ENCODE results near the gene MYO7A. TPM values are rescaled to one million over a fixed set of nuclear protein-coding genes. Genes with fewer than 3 reads are reported as not detected.

Gene MYO7A
- total RNA-seq, 4 donors from 2014 or later = 11.7 to 26.4 (median 17.7) TPM

GRCh38 chr11:77163271-77163670, 35.2 kb downstream of the MYO7A start:
- no peak for TF ChIP-seq CTCF (IDR thresholded peaks at IDR 0.05; ENCODE audit: low read depth)

- TF ChIP-seq CTCF (IDR thresholded peaks at IDR 0.05; ENCODE audit: low read depth) = no peak
These were observed 37.0 kb downstream of the MYO7A start for GRCh38 chr11:77165066-77165465.

GRCh38 chr11:77166021-77166420, 38.0 kb downstream of the MYO7A start:
- no peak for TF ChIP-seq CTCF (IDR thresholded peaks at IDR 0.05; ENCODE audit: low read depth)

GRCh38 chr11:77167111-77167626, 39.1 kb downstream of the MYO7A start:
- no peak for TF ChIP-seq CTCF (IDR thresholded peaks at IDR 0.05; ENCODE audit: low read depth)

- TF ChIP-seq CTCF (IDR thresholded peaks at IDR 0.05; ENCODE audit: low read depth) = no peak
These were observed 39.7 kb downstream of the MYO7A start for GRCh38 chr11:77167791-77168190.

- TF ChIP-seq CTCF (IDR thresholded peaks at IDR 0.05; ENCODE audit: low read depth) = no peak
These were observed 42.1 kb downstream of the MYO7A start for GRCh38 chr11:77170107-77170506.

GRCh38 chr11:77171254-77171653, 43.2 kb downstream of the MYO7A start:
- TF ChIP-seq CTCF (IDR thresholded peaks at IDR 0.05; ENCODE audit: low read depth) = no peak

Measured in subcutaneous adipose tissue (tissue), 4 donors.